ENCODE measurements around the gene DNAJC27. TPM values are rescaled to one million over a fixed set of nuclear protein-coding genes. Genes with fewer than 3 reads are reported as not detected.

DNAJC27 gene
- total RNA-seq, 2 experiments from 2014 or later = 3.3 to 4.1 TPM

- ChIA-PET POLR2A (no interaction called here), CTCF (interaction anchor here (1.0 to 1.4 kb wide), 3 partner anchors 158 to 243 kb away, joined by 3 to 5 read pairs (median 4); no protein-coding TSS in a partner anchor)
These were observed 683 bp upstream of the DNAJC27 start for GRCh38 chr2:24972315-24972961.

DNA sequence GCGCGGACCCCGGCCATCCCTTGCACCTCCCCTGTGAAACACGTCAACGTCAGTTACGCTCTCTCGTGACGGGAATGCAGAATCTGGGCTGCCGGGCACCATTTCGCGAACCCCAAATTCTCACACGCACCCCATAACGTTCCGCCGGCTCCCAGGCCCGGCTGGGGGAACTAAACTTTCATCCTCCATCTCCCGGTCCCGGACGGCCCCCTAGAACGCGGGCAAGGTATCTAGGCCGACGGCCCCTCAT is 544 bp downstream of the DNAJC27 start:
- ChIA-PET CTCF (no interaction called here), POLR2A (interaction anchor here (0.6 kb wide), 1 partner anchor 385 kb away, joined by 7 read pairs; no protein-coding TSS in a partner anchor)

GRCh38 chr2:24970483-24971285 is 1.1 kb downstream of the DNAJC27 start:
- ChIA-PET POLR2A (interaction anchor here (0.6 to 0.7 kb wide), 3 partner anchors 193 to 384 kb away, joined by 3 to 7 read pairs (median 5); no protein-coding TSS in a partner anchor), CTCF (interaction anchor here (0.7 to 1.4 kb wide), 3 partner anchors 14 to 159 kb away, joined by 3 read pairs; no protein-coding TSS in a partner anchor)

GRCh38 chr2:24969784-24970183 is 2.0 kb downstream of the DNAJC27 start:
- CTCF ChIA-PET = interaction anchor here (1.2 to 1.4 kb wide), 2 partner anchors 13 to 132 kb away, joined by 3 read pairs; no protein-coding TSS in a partner anchor
- POLR2A ChIA-PET = interaction anchor here (0.7 kb wide), 1 partner anchor 192 kb away, joined by 5 read pairs; no protein-coding TSS in a partner anchor

DNA sequence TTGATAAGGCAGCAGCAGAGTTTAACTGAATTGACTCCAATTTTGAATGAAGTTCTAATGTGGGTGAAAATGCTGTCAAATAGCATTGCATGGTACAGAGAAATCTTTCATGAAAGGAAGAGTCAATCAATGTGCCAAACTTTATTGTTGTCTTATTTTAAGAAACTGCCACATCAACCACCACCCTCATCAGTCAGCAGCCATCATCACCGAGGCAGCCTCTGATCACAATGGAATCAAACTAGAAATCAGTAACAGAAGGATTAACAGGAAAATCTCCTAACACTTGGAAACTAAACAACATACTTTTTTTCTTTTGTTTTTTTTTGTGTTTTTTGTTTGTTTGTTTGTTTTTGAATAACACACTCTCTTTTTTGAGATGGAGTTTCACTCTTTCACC is 9.9 kb downstream of the DNAJC27 start:
- CTCF ChIA-PET = no interaction called here
- POLR2A ChIA-PET = no interaction called here

DNA sequence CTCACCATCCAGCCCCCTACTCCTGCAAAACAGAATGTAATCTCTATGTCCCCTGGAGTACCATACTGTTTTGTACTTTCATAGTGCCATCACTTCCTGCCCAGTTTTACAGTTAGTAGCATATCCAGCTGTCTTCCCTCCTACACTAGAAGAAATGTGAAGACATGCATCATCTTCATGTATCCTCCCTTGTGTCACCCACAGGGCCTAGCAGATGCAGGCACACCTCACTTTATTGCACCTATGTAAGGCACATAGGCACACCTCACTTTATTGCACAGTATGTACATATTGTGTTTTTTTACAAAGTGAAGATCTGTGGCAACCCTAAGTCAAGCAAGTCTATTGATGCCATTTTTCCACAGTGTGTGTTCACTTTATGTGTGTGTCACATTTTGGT is 12.0 kb downstream of the DNAJC27 start:
- CTCF ChIA-PET = interaction anchor here (0.6 kb wide), 1 partner anchor 169 kb away, joined by 3 read pairs; no protein-coding TSS in a partner anchor
- POLR2A ChIA-PET = no interaction called here

DNA sequence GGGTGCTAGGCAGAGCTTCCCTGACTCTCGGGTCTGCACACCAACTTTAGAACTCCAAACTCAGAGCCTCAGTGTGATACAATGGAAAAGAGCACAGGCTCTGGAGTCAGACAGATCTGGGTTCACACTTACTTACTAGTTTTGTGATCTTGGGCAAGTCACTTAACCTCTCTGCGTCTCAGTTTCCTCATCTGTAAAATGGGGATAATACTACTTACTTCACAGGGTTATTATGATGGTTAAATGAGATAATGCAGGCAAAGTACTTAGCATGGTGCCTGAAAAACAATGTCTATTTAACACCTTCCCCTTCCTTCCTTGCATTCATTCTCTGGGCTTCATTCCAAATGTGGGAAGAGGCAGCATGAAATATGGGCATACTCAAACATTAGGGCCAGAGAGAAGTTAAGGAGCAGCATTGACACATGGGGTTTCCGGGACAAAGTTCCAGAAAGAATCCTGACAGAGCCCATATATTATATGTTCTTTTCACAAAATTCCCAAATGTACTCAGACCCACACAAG is 13.3 kb downstream of the DNAJC27 start:
- CTCF ChIA-PET = no interaction called here
- POLR2A ChIA-PET = no interaction called here

DNA sequence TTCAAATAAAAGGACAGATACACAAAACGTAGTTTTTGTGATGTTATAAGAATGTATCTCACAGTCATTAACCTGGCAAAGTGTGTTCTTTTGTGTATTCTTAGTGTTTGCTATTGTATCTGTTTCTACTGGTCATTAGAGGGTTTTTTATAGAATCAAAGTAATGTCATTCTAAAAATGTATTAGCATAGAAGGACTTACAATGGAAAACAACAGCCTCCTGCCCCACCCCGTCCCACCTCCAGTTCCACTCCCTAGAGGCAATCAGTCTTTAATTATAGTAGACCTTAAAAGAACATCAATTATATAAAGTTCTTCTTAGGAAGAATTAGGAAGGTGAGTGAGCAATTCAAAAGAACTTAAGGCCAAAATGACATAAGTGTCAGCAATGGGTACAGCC is 13.8 kb downstream of the DNAJC27 start:
- POLR2A ChIA-PET = no interaction called here

DNA sequence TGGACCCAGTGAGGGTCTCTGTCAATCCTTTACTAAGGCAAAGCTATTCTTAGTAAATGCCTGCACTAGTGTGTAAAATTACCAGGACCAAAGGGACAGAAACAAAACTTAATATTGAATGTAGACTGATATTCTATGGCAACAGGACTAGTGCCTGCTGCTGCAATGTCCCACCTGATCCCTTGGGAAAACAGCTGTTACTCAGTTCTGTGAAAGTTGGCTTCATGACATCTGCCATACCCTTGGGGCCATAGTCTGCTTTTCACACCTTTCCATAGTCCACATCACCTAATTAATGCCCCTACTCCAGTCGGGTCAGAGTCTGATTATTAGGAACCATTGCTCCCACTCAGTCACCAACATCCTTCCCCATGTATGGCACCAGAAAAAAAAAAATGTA is 14.5 kb downstream of the DNAJC27 start:
- POLR2A ChIA-PET = no interaction called here
- CTCF ChIA-PET = interaction anchor here (1.3 kb wide), 1 partner anchor 13 kb away, joined by 3 read pairs; no protein-coding TSS in a partner anchor

More for the DNA sequence above, 13.8 kb downstream of the DNAJC27 start:
- CTCF ChIA-PET = no interaction called here

- CTCF ChIA-PET = no interaction called here
- POLR2A ChIA-PET = no interaction called here
These were observed 15.8 kb downstream of the DNAJC27 start for GRCh38 chr2:24955921-24956320.

GRCh38 chr2:24955232-24955631 is 16.5 kb downstream of the DNAJC27 start:
- ChIA-PET POLR2A (no interaction called here), CTCF (no interaction called here)

- ChIA-PET POLR2A (no interaction called here), CTCF (no interaction called here)
These were observed 21.7 kb downstream of the DNAJC27 start for GRCh38 chr2:24950102-24950501.

DNA sequence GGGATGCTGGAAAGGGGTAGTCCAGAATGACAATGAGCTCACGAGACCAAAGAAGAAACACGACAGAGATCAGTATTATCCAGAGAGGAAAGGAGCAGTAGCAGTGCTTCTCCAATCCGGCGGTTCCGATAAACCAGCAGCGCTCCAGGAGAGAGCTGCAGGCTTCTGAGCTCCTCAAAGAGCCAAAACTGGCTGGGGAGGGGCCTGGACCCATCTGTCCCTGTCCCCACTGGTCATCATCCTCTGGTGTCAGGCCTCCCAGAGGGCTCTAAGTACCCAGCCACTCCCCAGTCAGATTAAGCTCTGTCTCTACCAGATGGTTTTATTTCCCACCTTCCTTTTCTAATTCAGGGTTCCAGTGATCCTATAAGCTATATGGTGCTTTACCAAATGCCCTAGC is 23.2 kb downstream of the DNAJC27 start:
- ChIA-PET CTCF (interaction anchor here (0.6 kb wide), 1 partner anchor 532 kb away, joined by 4 read pairs; no protein-coding TSS in a partner anchor), POLR2A (no interaction called here)

GRCh38 chr2:24947561-24948157 is 24.1 kb downstream of the DNAJC27 start:
- ChIA-PET CTCF (no interaction called here), POLR2A (no interaction called here)

DNA sequence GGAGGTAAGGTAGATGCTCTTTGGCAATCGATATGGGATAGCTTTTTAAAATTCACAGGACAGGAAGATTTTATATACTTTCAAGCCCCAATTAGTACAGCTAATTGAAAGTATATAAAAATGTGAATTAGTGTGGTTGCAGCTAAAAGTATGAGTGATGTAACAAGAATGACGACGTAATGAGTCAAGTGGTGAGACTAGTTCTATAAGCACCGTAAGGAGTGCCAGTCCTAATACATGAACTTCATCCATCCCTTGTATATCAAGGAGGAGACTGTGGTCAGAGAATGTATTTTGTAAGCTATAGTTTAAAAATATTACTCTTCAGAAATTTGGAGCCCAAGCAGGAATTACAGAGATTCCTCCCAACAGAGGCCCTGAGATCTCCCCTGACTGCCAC is 25.8 kb downstream of the DNAJC27 start:
- POLR2A ChIA-PET = no interaction called here

DNA sequence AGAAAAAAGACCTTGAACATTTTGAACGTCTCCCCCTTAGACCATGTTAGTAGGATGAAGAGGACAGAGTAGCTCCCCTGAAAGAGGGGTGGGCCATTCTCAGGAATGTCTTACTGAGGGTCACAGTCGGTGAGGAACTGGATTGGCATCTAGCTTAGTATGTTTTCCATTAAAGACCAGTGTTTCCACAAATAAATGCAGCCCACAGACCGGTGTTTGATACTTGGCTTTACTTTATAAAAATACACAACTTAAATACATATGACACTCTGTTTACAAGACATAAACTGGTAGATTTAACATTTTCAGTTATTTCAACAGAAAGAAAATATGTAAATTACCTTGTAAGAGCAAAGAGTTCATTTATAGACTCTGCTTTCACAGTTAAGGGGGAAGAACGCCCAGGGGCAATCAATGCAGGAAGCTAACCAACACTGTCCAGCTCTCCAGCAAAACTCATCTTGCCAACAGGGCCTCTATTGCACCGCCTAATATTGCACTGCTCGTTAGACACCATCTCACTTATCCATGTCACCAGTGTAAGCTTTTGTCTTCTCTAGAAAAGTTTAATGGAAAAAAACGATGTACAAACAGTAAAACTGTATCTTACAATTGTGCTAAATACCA is 28.2 kb downstream of the DNAJC27 start:
- ChIA-PET POLR2A (interaction anchor here (0.5 kb wide), 1 partner anchor 423 kb away, joined by 5 read pairs; no protein-coding TSS in a partner anchor), CTCF (no interaction called here)

More for the DNA sequence above, 25.8 kb downstream of the DNAJC27 start:
- CTCF ChIA-PET = interaction anchor here (0.6 kb wide), 1 partner anchor 19 kb away, joined by 3 read pairs; no protein-coding TSS in a partner anchor

- CTCF ChIA-PET = no interaction called here
- POLR2A ChIA-PET = interaction anchor here (0.7 kb wide), 1 partner anchor 840 kb away, joined by 4 read pairs; no protein-coding TSS in a partner anchor
These were observed 32.4 kb downstream of the DNAJC27 start for GRCh38 chr2:24939353-24939752.

- POLR2A ChIA-PET = no interaction called here
- CTCF ChIA-PET = no interaction called here
These were observed 34.5 kb downstream of the DNAJC27 start for GRCh38 chr2:24937236-24937635.

GRCh38 chr2:24935145-24935544 is 36.6 kb downstream of the DNAJC27 start:
- ChIA-PET CTCF (no interaction called here), POLR2A (no interaction called here)

- ChIA-PET POLR2A (no interaction called here), CTCF (no interaction called here)
These were observed 39.0 kb downstream of the DNAJC27 start for GRCh38 chr2:24932715-24933114.

Measured in activated CD8-positive, alpha-beta memory T cell treated with anti-CD3 and anti-CD28 coated beads for 36 hours (primary cell).